Activated T-helper 9 cell treated with anti-CD3 and anti-CD28 coated beads, Interleukin-2, amount 50 U/mL, for 16 hours (primary cell): ENCODE results near the gene SNAP23.
A peak's percentile ranks its signal among the peaks of the same experiment; 100 is the strongest.
"Not testable (repeated sequence)": the region's sequence is repeated elsewhere in the genome, so short reads cannot be mapped to it uniquely, and the experiment has no call there.

ENCODE experiments used
- DNase-seq: peaks from one replicate; pipeline ENCODE4 v3.0.0-alpha.2; 2020; ENCODE audit warnings: low read depth

Gene SNAP23

GRCh38 chr15:42498212-42499068, 3.0 kb downstream of the SNAP23 start:
- no peak for DNase-seq

DNA sequence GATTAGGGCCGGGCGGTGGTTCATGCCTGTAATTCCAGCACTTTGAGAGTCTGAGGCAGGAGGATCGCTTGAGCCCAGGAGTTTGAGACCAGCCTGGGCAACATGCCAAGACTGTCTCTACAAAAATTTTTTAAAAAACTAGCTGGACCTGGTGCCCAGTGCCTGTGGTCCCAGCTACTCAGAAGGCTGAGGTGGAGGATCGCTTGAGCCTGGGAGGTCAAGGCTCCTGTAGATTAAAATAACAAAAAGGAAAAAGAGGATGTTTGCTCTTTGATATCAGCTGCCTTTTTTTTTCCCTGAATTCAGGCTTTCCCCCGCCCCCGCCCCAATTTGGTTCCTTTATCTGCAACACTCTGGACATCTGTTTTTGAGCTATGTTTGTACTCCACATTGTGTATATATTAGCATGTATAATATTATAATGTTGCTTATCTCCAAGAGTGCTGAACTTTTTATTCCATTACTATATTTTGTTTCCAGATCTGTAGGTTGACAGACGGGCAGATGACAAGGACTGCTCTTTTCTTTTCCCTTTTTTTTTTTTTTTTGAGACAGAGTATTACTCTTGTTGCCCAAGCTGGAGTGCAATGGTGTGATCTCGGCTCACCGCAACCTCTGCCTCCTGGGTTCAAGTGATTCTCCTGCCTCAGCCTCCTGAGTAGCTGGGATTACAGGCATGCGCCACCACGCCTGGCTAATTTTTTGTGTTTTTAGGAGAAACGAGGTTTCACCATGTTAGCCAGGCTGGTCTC, 4.6 kb downstream of the SNAP23 start:
- DNase-seq: no peak

DNA sequence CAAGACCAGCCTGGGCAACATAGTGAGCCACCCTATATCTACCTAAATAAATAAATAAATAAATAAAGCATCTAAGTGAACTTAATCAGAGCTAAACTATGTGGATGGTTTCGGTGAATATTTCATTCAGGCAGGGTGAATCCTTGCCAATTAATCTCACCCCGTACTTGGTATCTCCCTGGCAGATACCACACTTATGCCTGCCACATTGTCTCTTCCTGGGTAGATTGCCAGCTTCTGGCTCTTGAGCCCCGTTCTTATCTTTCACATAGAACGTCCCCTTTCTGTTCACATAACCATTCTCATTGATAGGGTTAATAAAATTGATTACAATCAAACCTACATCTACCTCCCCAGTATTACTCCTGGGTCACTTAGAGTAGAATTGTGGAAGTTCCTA, 7.0 kb downstream of the SNAP23 start:
- no peak for DNase-seq

GRCh38 chr15:42503825-42504224, 8.4 kb downstream of the SNAP23 start:
- DNase-seq: no peak

DNA sequence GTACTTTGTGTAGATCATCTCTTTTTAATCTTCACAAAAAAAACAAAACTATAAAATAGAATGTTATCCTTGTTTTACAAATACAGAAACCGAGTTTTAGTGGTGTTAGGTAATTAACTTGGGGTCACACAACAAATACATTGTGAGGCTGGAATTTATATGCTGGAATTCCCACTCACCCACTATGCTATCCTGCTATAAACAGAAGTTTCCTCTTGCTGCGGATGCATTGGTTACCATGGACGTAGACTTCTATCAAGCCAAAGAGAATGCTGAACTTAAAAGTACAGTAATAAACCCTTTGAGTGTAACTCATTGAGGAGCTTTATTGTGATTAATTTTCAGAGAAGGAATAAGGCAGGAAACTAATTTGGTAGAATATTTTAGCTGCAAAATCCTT, 9.2 kb downstream of the SNAP23 start:
- DNase-seq: no peak

GRCh38 chr15:42507514-42507913, 12.1 kb downstream of the SNAP23 start:
- no peak for DNase-seq

DNA sequence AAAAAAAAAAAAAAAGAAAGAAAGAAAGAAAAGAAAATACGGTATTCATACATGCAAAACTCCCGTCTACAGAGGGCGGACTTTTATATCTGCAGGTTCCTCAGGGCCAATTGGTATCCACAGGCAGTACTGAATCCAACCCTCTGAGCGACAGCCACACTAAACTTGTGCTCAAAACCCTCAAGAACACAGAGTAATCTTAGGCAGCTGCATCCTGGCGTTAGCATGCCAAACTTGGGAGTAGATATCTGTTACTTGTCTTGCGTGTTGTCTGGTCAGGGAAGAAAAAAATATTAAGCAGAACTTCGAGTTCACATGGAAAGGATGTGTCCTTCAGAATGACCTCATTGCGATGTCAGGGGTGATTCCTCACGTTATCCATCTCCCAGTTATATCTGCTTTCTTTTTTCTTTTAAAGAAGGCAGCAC, 12.8 kb downstream of the SNAP23 start:
- no peak for DNase-seq

DNA sequence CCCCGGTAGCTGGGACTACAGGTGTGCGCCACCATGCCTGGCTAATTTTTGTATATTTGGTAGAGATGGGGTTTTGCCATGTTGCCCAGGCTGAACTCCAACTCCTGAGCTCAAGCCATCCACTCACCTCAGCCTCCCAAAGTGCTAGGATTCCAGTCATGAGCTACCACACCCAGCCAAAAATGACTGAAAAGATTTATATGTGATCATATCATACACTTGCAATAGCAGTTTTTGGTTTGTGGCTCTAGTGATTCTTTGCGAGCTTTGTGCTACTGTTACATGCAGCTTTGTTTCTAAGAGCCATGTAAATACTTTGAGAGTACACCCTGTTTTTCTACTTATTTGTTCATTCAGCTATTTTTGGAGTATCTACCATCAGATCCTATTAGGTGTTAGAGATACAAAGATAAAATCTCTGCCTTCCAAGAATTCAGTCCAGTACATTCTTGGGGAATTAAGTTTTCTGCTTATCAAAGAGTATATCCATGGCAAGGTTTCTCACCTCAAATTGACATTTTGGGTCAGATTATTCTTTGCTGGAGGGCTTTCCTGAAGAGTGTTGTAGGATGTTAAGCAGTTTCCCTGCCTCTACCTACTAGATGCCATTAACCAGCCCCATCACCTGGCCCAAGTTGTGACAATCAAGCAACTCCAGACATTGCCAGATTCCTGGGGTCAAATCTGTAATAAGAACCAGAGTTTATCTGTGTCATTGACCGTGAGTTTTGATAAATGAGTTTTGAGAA, 15.0 kb downstream of the SNAP23 start:
- DNase-seq: no peak

DNA sequence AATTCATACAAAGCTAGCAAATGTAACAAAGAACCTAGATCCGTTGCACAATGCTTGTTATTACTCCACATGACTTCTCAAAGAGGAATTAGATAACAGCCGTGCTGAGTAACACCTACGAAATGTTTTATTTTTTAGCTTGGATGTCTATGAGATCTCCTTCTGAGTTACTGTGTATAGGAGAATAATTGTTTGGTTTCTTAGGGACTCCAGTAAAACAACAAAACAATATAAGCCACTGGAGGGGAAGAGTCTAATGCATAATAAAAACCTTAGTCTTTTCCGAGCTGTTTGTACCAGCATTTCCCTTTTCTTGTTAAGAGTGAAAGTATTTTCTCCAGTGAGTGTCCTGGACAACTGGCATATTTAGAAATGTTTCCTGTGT, 15.6 kb downstream of the SNAP23 start:
- no peak for DNase-seq

DNA sequence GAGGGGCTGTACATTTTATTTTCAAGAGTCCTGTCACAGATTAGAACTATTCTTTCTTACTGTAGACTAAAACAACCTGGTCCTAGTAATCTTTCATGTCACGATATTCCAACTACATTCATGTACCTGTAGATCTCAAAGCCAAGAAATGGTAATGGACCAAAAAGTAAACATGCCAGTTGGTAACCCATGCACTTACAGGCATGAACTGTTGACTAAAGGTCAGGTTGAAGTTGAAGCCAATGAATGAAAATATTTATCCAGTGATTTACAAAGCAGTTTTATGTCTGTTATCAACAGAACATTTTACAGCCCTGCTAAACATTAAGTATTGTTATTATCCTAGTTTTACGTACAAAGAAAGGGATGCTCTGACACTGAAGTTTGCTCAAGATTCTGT, 27.9 kb downstream of the SNAP23 start:
- no peak for DNase-seq

- no peak for DNase-seq
Observed at GRCh38 chr15:42528970-42529369, 33.5 kb downstream of the SNAP23 start.

GRCh38 chr15:42533246-42533645, 37.8 kb downstream of the SNAP23 start:
- DNase-seq: no peak

DNA sequence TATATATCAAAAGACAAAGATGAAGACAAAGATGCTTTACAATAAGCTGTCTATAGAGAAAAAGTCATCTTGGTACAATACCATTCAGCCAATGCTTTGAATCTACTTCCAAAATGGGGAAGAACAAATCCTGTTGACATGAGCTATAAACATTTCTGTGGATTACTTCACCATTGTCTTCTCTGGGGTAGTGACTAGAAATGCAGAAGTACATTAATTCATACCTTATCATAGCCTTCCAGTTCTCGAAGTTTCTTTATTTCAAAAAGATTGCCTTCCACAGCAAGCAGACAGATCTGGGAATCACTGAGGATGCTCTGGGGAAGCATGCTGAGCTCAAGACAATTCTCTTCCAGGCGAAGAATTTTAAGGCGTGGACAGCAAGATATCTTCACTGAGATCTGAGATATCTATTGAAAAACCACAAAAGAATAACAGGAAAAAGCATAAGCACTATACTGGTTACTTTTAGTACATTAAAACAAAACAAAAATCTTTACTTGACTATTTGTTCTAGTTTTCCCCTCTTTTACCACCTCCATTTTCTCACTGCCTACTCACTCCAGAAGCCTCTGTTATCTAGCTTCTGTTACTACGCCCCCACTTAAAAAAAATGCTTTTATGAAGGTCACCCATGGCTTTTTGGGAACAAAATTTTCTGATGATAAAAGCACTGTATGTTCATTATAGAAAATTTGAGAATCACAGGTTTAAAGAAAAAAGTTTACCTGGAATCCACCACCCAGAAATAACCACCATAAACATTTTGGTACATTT, 49.6 kb downstream of the SNAP23 start:
- DNase-seq: no peak

GRCh38 chr15:42547918-42548248, 52.4 kb downstream of the SNAP23 start:
- no peak for DNase-seq

DNA sequence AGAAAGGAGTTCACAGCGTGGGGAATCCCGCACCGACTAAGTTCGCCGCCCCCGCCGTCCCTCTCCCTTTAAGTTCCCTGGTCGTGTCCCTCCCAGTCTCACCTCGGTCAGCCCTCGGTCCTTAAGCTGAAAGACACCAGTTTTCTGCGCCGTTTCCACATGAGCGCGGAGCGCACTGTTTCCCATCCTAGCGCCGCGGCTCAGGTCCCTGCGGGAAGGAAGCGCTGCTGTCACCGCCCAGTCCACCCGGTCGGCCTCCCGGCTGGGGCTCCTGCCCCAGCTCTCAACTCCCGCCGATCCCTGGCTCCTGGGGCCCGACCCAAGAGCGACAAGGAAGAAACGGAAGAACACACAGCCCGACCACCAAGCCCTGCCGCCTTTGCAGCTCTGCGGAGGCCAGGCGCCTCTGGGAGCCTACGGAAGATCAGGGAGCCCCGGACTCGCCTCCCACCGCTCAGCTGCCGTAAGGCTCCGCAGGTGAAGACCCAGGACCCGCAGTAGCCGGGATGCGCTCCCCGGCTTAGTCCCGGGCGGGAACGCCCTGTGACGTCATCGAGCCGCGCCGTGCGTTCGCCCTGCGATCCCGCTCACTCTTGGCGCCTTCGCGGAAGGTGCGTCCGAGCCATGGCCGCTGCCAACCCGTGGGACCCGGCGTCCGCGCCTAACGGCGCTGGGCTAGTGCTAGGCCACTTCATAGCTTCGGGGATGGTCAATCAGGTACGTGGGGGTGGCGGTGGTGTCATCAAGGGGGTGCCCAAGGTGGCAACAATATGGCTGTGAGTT, 53.0 kb downstream of the SNAP23 start, which contains the start of the genes HAUS2 and LRRC57:
HAUS2 (plus strand) TSS at position 590 of the 783 bp plus-strand sequence; CDS start at position 625, 35 bp downstream.
LRRC57 (minus strand) TSS at position 545 of the 783 bp plus-strand sequence; CDS start at position 186, 359 bp downstream.
- peak; percentile 82 for DNase-seq

DNA sequence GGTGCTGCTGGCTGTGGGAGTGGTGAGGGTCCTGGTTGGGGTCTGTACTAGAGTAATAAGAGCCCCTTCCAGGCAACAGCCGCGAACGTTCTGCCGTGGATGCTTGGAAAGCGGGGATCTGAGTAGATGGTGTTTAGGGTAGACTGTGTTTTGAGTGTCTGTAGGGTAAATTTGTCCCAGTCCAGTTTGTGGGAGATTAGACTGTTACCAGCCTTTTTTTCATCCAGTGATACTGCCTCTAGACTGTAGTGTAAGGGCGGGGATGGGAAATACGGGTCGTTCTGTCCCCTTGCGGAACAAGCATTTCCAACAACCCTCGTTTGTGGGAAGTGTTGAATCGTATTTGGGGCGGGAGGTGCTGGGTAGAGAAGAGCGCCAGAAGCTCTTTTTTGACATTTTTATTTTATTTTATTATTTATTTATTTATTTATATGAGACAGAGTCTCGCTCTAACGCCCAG, 53.6 kb downstream of the SNAP23 start:
- no peak for DNase-seq

DNA sequence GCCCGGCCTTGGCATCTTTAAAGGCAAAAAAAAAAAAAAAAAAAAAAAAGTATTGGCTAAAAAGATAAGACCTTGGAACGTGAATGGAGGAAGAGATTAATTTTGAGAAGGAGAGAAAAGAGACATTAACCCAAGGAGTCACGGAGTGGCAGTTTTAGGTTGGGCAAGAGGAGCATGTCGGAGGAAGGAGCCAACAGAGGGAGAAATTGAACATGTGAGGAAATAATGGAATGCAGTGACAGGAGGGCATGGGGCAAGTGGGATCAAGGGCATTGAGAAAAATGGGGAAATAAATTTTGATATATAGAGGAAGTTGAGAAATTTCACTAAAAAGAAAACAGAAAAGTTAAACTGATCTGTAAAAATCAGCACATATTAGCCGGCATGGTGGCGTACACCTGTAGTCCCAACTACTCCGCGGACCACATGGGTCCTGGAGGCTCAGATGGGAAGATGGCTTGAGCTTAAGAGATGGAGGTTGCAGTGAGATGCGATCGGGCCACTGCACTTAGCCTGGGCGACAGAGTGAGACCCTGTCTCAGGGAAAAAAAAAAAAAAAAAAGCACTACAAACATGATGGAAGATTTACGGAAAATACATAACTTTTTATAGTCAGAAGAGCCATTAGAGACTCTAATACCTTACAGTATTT, 54.4 kb downstream of the SNAP23 start:
- no peak for DNase-seq

DNA sequence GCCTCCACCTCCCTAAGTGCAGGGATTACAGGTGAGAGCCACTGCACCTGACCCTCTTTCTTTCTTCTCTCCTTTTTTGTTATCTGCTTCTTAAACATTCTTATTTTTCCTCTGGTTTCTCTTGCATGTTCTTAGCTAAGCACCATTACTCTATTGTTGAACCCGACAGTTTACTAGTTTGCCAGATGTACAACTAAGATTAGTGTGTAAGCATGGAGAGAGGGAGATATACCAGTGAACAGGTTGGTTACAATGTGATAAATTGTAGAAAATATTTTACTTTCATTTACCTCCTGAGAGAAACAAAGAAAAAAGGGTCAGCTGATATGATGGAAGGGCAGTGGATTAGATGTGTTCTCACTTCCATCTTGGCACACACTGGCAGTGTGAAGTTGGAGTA, 58.1 kb downstream of the SNAP23 start:
- DNase-seq: no peak

- DNase-seq: not testable (repeated sequence)
Observed at GRCh38 chr15:42556550-42557207, 61.2 kb downstream of the SNAP23 start.

DNA sequence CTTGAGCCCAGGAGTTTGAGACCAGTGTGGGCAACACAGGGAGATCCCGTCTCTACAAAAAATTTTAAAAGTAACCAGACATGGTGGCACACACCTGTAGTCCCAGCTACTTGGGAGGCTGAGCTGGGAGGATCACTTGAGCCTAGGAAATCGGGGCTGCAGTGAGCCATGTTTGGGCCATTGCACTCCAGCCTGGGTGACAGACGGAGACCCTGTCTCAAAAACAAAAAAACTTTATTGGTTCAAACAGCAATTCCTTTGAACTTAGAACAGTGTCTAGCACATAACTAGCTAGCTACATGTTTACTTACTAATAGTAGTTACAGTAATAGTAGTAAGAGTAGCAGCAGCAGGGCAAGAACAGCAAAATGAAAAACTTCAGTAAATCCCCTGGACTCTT, 63.3 kb downstream of the SNAP23 start:
- DNase-seq: no peak
